ENCODE results near the gene SLC8B1. TPM values are rescaled to one million over a fixed set of nuclear protein-coding genes. Genes with fewer than 3 reads are reported as not detected.

SLC8B1 gene
- total RNA-seq, 1 donor from 2014 or later: 41.1 TPM

DNA sequence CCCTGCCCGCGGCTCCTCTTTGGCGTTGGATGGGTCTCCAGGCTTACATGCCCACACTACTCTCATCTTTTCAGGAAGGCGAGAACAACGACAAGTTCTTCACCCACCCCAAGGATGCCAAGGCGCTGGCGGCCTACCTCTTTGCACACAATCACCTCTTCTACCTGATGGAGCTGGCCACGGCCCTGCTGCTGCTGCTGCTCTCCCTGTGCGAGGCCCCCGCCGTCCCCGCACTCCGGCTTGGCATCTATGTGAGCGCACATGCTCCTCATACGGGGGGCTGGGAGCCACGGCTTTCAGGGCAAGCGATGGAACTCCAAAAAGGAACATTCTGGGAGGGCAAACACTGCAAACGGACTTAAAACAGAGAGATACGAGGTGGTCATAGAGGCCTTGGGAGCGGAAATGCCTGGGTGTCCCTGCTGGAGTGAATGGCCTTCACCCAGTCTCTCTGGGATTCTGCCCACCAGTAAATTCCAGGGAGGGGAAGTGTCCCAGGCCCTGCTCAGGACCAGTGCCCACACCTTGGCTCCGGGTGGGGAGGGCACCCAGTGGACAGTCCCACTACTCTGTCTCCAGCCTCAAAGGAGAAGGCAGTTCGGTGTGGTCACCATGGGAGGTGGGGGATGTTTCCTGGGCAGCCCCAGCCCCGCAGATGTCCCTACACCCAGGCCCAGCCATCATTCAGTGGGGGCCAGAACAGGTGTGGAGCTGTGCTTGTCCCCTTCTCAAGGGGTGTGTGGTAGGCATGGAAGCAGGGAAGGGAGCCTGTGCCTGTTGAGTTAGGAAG is 68.6 kb downstream of the SLC8B1 start:
- peaks cover 4% of the 10 kb centered on the region for H3K36me3 ChIP-seq (ENCODE audit: control insufficient read depth, insufficient read depth, low read length)
- no peaks in the 10 kb centered on the region for H3K27me3 ChIP-seq (ENCODE audit: control insufficient read depth, insufficient read depth, low read length)
- TF ChIP-seq, protein P1, sequence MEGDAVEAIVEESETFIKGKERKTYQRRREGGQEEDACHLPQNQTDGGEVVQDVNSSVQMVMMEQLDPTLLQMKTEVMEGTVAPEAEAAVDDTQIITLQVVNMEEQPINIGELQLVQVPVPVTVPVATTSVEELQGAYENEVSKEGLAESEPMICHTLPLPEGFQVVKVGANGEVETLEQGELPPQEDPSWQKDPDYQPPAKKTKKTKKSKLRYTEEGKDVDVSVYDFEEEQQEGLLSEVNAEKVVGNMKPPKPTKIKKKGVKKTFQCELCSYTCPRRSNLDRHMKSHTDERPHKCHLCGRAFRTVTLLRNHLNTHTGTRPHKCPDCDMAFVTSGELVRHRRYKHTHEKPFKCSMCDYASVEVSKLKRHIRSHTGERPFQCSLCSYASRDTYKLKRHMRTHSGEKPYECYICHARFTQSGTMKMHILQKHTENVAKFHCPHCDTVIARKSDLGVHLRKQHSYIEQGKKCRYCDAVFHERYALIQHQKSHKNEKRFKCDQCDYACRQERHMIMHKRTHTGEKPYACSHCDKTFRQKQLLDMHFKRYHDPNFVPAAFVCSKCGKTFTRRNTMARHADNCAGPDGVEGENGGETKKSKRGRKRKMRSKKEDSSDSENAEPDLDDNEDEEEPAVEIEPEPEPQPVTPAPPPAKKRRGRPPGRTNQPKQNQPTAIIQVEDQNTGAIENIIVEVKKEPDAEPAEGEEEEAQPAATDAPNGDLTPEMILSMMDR (IDR thresholded peaks at IDR 0.05; ENCODE audit: insufficient read depth, low read length, poor library complexity, severe bottlenecking): no peak
- H3K4me3 ChIP-seq (ENCODE audit: low read depth, low read length): no peak overlapping the region
- DNase-seq (ENCODE audit: low read depth): no peak

DNA sequence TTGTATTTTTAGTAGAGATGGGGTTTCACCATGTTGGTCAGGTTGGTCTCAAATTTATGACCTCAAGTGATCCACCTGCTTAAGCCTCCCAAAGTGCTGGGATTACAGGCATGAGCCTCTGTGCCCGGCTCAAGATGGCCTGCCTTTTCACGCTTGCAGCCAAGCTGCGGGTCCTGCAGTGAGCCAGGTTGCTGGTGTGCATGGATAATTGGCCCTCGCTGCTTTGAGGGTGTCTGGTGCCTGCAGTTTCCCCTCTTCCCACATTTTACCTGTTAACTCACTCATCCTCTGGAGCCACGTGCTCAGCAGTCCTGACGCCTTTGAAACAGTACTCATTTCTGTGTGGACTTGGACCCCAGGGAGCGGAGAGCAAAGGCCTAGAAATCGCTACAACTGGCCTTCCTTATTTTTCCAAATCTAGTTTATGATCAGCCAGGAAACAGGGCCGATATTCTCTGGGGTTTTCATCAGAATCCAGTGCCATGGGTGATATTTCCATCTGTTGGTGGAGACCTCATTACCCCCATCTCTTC is 71.4 kb downstream of the SLC8B1 start:
- Histone ChIP-seq H3K4me3 (ENCODE audit: low read depth, low read length) (no peak overlapping the region), H3K27me3 (ENCODE audit: control insufficient read depth, insufficient read depth, low read length) (no peaks in the 10 kb centered on the region), H3K36me3 (ENCODE audit: control insufficient read depth, insufficient read depth, low read length) (no peaks in the 10 kb centered on the region)
- TF ChIP-seq, protein P1 (IDR thresholded peaks at IDR 0.05; ENCODE audit: insufficient read depth, low read length, poor library complexity, severe bottlenecking): no peak
- no peak for DNase-seq (ENCODE audit: low read depth)

DNA sequence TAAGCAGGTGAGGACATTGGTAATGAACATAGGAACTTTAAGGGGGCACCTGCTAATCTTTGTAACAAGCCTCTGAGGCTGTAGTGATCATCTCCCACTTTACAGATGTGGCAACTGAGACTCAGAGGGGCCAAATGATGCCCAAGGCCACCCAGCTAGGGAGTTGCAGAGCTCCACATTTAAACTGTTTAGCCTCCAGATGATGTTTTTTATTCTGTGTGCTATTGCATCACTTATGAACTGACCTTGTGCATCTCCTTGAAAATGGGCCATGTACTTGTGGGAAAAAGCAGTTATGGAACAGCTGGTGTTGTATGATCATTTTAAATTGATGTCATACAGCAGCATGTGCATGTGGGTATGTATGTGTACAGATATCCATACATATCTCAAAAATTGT is 72.2 kb downstream of the SLC8B1 start:
- Histone ChIP-seq H3K27me3 (ENCODE audit: control insufficient read depth, insufficient read depth, low read length) (no peaks in the 10 kb centered on the region), H3K36me3 (ENCODE audit: control insufficient read depth, insufficient read depth, low read length) (no peaks in the 10 kb centered on the region), H3K4me3 (ENCODE audit: low read depth, low read length) (no peak overlapping the region)
- DNase-seq (ENCODE audit: low read depth): no peak
- TF ChIP-seq, protein P1 (IDR thresholded peaks at IDR 0.05; ENCODE audit: insufficient read depth, low read length, poor library complexity, severe bottlenecking): no peak

DNA sequence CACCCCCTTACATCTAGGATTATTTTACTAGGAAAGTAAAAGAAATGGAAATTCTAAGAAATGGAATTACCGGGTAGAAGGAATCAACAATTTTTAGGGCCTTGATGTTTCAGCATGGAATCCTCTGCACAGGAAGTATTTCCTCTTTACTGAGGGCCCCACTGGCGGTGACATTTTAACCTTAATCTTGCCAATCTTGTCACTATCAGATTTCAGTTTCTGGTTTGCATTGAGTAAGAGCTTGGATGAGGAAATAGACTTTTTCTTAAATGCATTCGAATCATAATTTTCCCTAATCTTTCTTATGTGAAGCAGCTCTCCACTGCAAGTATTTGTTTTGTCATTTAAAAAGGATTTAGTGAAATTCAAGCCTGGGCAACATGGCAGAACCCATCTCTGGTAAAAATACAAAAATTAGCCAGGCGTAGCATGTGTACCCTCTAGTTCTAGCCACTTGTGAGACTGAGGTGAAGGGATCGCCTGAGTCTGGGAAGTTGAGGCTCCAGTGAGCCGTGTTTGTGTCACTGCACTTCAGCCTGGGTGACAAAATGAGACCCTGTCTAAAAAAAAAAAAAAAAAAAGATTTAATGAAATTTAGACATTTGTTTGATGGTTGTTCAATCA is 73.0 kb downstream of the SLC8B1 start:
- Histone ChIP-seq H3K4me3 (ENCODE audit: low read depth, low read length) (no peak overlapping the region), H3K27me3 (ENCODE audit: control insufficient read depth, insufficient read depth, low read length) (no peaks in the 10 kb centered on the region), H3K36me3 (ENCODE audit: control insufficient read depth, insufficient read depth, low read length) (no peaks in the 10 kb centered on the region)
- TF ChIP-seq, protein P1 (IDR thresholded peaks at IDR 0.05; ENCODE audit: insufficient read depth, low read length, poor library complexity, severe bottlenecking): no peak
- DNase-seq (ENCODE audit: low read depth): no peak

DNA sequence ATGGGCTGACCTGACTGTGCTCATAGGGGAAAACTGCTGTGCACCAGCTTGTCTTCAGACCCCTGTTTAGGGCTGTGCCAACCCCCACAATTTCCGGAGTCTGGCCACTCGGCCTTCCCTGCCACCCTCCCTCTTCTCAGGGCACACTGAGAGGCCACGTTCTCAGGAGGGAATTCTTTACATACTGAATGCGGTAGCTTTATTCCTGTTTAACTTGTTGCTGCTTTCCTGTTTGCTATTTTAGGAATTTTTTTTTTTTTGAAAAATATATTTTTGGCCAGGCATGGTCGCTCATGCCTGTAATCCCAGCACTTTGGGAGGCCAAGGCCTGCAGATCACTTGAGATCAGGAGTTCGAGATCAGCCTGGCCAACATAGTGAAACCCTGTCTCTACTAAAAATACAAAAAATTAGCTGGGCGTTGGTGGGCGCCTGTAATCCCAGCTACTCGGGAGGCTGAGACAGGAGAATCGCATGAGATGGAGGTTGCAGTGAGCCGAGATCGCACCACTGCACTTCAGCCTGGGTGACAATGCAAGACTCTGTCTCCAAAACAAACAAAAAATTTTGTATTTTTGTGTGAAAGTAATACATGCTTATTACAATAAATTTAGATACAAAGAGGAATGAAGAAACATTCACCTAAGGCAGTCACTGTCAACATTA is 74.1 kb downstream of the SLC8B1 start:
- TF ChIP-seq, protein P1 (IDR thresholded peaks at IDR 0.05; ENCODE audit: insufficient read depth, low read length, poor library complexity, severe bottlenecking): no peak
- H3K27me3 ChIP-seq (ENCODE audit: control insufficient read depth, insufficient read depth, low read length): no peaks in the 10 kb centered on the region
- no peak overlapping the region for H3K4me3 ChIP-seq (ENCODE audit: low read depth, low read length)
- no peaks in the 10 kb centered on the region for H3K36me3 ChIP-seq (ENCODE audit: control insufficient read depth, insufficient read depth, low read length)
- DNase-seq (ENCODE audit: low read depth): no peak
